ENCODE measurements around the gene CARD11. TPM values are rescaled to one million over a fixed set of nuclear protein-coding genes. Genes with fewer than 3 reads are reported as not detected.

The CARD11 gene
- total and polyA plus RNA-seq, 2 of the 13 experiments (the other 11 are each of a cell fraction or from before 2014, with no cell fraction given) = 0.04 TPM; not detected in 1

DNA sequence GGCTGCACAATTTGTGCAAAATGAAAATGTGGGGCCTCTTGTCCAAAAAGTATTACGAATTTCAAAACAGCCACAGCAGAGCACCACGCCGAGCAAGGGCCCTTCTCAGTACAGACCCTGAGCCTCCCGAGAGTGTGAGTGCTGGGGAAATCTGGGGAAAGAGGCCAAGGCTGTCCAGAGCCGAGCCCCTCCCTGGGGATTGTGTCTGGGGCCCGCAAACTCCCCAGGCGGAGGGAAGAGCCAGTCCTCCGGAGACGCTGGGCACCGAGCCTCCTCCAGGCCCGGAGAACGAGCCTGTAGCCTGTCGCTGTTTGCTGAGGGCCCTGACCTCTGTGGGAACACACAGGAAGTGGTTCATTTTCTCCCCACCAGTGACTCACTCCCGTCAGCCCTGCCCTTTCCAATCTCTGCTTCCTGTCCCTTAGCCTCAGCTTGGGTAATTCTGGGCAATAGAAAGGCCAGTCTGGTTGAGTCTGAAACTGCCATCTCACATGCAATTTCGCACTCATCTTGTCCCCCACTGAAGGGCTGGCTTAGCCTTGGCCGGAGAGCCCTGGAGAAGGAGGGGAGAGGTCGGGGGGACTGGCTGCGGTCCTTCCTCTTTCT, 180.1 kb downstream of the CARD11 start (continued):
- TF ChIP-seq, protein P1, sequence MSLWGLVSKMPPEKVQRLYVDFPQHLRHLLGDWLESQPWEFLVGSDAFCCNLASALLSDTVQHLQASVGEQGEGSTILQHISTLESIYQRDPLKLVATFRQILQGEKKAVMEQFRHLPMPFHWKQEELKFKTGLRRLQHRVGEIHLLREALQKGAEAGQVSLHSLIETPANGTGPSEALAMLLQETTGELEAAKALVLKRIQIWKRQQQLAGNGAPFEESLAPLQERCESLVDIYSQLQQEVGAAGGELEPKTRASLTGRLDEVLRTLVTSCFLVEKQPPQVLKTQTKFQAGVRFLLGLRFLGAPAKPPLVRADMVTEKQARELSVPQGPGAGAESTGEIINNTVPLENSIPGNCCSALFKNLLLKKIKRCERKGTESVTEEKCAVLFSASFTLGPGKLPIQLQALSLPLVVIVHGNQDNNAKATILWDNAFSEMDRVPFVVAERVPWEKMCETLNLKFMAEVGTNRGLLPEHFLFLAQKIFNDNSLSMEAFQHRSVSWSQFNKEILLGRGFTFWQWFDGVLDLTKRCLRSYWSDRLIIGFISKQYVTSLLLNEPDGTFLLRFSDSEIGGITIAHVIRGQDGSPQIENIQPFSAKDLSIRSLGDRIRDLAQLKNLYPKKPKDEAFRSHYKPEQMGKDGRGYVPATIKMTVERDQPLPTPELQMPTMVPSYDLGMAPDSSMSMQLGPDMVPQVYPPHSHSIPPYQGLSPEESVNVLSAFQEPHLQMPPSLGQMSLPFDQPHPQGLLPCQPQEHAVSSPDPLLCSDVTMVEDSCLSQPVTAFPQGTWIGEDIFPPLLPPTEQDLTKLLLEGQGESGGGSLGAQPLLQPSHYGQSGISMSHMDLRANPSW (CRISPR knock-in tag; IDR thresholded peaks at IDR 0.05; ENCODE audit: borderline replicate concordance) = no peak
- no peak for TF ChIP-seq ZBTB7B (CRISPR knock-in tag; IDR thresholded peaks at IDR 0.05)
- TF ChIP-seq ZFP82 (CRISPR knock-in tag; IDR thresholded peaks at IDR 0.05; ENCODE audit: borderline replicate concordance) = no peak
- TF ChIP-seq RBM39 (IDR thresholded peaks at IDR 0.05; ENCODE audit: low read depth, low read length, poor library complexity, severe bottlenecking) = peak; percentile 57
- peak; percentile 44; the same call in 1 of the 2 replicates for TF ChIP-seq ZNF431 (CRISPR knock-in tag; IDR thresholded peaks at IDR 0.05; ENCODE audit: borderline replicate concordance, low read depth)
- peak; percentile 77 for TF ChIP-seq GABPA (IDR thresholded peaks at IDR 0.05; ENCODE audit: low read depth, low read length)
- peak; percentile 93 for TF ChIP-seq GABPA (CRISPR knock-in tag; IDR thresholded peaks at IDR 0.05; ENCODE audit: low read depth)
- TF ChIP-seq ARNT2 (CRISPR knock-in tag; IDR thresholded peaks at IDR 0.05; ENCODE audit: low read depth) = peak; percentile 22; the same call in 1 of the 2 replicates
- TF ChIP-seq NFAT5 (CRISPR knock-in tag; IDR thresholded peaks at IDR 0.05) = peak; percentile 38; the same call in 1 of the 2 replicates
- no peak; the same call in 1 of the 2 replicates for TF ChIP-seq ZNF460 (CRISPR knock-in tag; IDR thresholded peaks at IDR 0.05; ENCODE audit: borderline replicate concordance)
- TF ChIP-seq, protein P2, sequence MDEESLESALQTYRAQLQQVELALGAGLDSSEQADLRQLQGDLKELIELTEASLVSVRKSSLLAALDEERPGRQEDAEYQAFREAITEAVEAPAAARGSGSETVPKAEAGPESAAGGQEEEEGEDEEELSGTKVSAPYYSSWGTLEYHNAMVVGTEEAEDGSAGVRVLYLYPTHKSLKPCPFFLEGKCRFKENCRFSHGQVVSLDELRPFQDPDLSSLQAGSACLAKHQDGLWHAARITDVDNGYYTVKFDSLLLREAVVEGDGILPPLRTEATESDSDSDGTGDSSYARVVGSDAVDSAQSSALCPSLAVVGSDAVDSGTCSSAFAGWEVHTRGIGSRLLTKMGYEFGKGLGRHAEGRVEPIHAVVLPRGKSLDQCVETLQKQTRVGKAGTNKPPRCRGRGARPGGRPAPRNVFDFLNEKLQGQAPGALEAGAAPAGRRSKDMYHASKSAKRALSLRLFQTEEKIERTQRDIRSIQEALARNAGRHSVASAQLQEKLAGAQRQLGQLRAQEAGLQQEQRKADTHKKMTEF (CRISPR knock-in tag; IDR thresholded peaks at IDR 0.05) = peak; percentile 55; the same call in 1 of the 2 replicates
- TF ChIP-seq PBX2 (CRISPR knock-in tag; IDR thresholded peaks at IDR 0.05) = no peak
- no peak for TF ChIP-seq ZNF234 (CRISPR knock-in tag; conservative IDR thresholded peaks at IDR 0.05)
- 0 out of 2 replicates have a peak, but pooled peaks have one; percentile 16 for TF ChIP-seq ZNF709 (CRISPR knock-in tag; IDR thresholded peaks at IDR 0.05)
- TF ChIP-seq ZFP37 (CRISPR knock-in tag; IDR thresholded peaks at IDR 0.05; ENCODE audit: borderline replicate concordance) = no peak
- TF ChIP-seq ATF7-NPFF (CRISPR knock-in tag; IDR thresholded peaks at IDR 0.05; ENCODE audit: low read depth) = no peak; the same call in 1 of the 2 replicates
- TF ChIP-seq, protein P3, sequence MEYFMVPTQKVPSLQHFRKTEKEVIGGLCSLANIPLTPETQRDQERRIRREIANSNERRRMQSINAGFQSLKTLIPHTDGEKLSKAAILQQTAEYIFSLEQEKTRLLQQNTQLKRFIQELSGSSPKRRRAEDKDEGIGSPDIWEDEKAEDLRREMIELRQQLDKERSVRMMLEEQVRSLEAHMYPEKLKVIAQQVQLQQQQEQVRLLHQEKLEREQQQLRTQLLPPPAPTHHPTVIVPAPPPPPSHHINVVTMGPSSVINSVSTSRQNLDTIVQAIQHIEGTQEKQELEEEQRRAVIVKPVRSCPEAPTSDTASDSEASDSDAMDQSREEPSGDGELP (IDR thresholded peaks at IDR 0.05; ENCODE audit: borderline replicate concordance, low read depth) = 0 out of 2 replicates have a peak, but pooled peaks have one; percentile 14
